ENCODE measurements around the gene SEC23B. TPM values are rescaled to one million over a fixed set of nuclear protein-coding genes. Genes with fewer than 3 reads are reported as not detected.

SEC23B gene
- total and polyA plus RNA-seq, 4 donors = 12.8 to 54.3 (median 34.8) TPM

GRCh38 chr20:18543932-18544331, 36.2 kb downstream of the SEC23B start (continued):
- TF ChIP-seq, protein P1, sequence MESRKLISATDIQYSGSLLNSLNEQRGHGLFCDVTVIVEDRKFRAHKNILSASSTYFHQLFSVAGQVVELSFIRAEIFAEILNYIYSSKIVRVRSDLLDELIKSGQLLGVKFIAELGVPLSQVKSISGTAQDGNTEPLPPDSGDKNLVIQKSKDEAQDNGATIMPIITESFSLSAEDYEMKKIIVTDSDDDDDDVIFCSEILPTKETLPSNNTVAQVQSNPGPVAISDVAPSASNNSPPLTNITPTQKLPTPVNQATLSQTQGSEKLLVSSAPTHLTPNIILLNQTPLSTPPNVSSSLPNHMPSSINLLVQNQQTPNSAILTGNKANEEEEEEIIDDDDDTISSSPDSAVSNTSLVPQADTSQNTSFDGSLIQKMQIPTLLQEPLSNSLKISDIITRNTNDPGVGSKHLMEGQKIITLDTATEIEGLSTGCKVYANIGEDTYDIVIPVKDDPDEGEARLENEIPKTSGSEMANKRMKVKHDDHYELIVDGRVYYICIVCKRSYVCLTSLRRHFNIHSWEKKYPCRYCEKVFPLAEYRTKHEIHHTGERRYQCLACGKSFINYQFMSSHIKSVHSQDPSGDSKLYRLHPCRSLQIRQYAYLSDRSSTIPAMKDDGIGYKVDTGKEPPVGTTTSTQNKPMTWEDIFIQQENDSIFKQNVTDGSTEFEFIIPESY (IDR thresholded peaks at IDR 0.05) = peak; percentile 88
- TF ChIP-seq CTCF (IDR thresholded peaks at IDR 0.05; ENCODE audit: low read depth, low read length, missing input control) = no peak
- TF ChIP-seq RAD21 (IDR thresholded peaks at IDR 0.05) = peak; percentile 55 to 57
- TF ChIP-seq HNF4G (IDR thresholded peaks at IDR 0.05) = peak; percentile 25

DNA sequence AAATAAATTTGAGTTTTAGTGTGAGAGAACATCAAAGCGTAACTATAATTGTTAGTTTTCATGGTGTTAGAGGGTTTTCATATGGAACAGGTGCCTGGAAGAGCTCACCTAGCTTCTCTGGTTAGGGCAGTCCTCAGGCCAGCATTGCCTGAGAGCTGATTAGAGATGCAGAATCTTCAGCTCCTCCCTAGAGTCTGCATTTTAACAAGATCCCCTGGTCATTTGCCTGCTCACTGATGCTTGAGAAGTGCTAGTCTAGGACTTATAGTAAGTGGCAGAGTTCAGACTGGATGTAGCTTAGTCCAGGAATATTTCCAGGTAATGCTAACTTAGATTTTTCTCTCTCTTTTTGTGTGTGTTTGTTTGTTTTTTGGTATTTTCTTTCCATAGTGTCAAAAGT, 37.8 kb downstream of the SEC23B start:
- TF ChIP-seq HNF4A (conservative IDR thresholded peaks at IDR 0.05) (no peak), NR2F2 (IDR thresholded peaks at IDR 0.05) (no peak), RAD21 (IDR thresholded peaks at IDR 0.05) (no peak), SP1 (IDR thresholded peaks at IDR 0.05) (no peak), HNF4G (IDR thresholded peaks at IDR 0.05) (no peak), GABPA (IDR thresholded peaks at IDR 0.05 in 1 of 2, conservative IDR thresholded peaks at IDR 0.05 in 1 of 2) (no peak), FOXA1 (IDR thresholded peaks at IDR 0.05) (no peak), YY1 (IDR thresholded peaks at IDR 0.05) (no peak), EGR1 (IDR thresholded peaks at IDR 0.05; ENCODE audit: low read depth in 2 of 2) (no peak)
- TF ChIP-seq, protein P1 (IDR thresholded peaks at IDR 0.05) = no peak
- no peaks in the 10 kb centered on the region for H3K27me3 ChIP-seq (ENCODE audit: control insufficient read depth in 4 of 4, insufficient read depth in 4 of 4, low read length in 3 of 4)
- H3K9me3 ChIP-seq (ENCODE audit: control insufficient read depth in 4 of 4, low read length in 3 of 4) = no peaks in the 10 kb centered on the region
- no peak for DNase-seq (ENCODE audit: low spot score)
- peaks cover 5 to 19% (median 12%) of the 10 kb centered on the region in 4 donors for H3K4me1 ChIP-seq (ENCODE audit: control insufficient read depth in 4 of 4, insufficient read depth in 4 of 4, low read length in 3 of 4)
- H3K27ac ChIP-seq (ENCODE audit: low read depth in 1 of 2, low read length in 2 of 2) = no peak overlapping the region
- peak overlapping the region in 1 of 2 donors; percentile 24 for H3K9ac ChIP-seq (ENCODE audit: low read depth in 1 of 2, low read length in 2 of 2)
- peaks cover 9 to 54% (median 40%) of the 10 kb centered on the region in 4 donors for H3K36me3 ChIP-seq (ENCODE audit: control insufficient read depth in 4 of 4, insufficient read depth in 3 of 4, low read depth in 1 of 4, low read length in 3 of 4)
- no peak overlapping the region for H3K4me3 ChIP-seq (ENCODE audit: low read depth in 1 of 3, low read length in 3 of 3)
- 100% methylated on average over 1 of the region's 1 CpG for WGBS

GRCh38 chr20:18548465-18548864, 40.7 kb downstream of the SEC23B start:
- peaks cover 5 to 66% (median 51%) of the 10 kb centered on the region in 4 donors for H3K36me3 ChIP-seq (ENCODE audit: control insufficient read depth in 4 of 4, insufficient read depth in 3 of 4, low read depth in 1 of 4, low read length in 3 of 4)

More at GRCh38 chr20:18548465-18548864, 40.7 kb downstream of the SEC23B start:
- no peak overlapping the region for H3K9ac ChIP-seq (ENCODE audit: low read depth in 1 of 2, low read length in 2 of 2)
- H3K4me3 ChIP-seq (ENCODE audit: low read depth in 1 of 3, low read length in 3 of 3) = no peak overlapping the region
- H3K9me3 ChIP-seq (ENCODE audit: control insufficient read depth in 4 of 4, low read length in 3 of 4) = no peaks in the 10 kb centered on the region
- no peaks in the 10 kb centered on the region for H3K27me3 ChIP-seq (ENCODE audit: control insufficient read depth in 4 of 4, insufficient read depth in 4 of 4, low read length in 3 of 4)
- H3K27ac ChIP-seq (ENCODE audit: low read depth in 1 of 2, low read length in 2 of 2) = no peak overlapping the region
- TF ChIP-seq EGR1 (IDR thresholded peaks at IDR 0.05; ENCODE audit: low read depth in 2 of 2) (no peak), JUND (IDR thresholded peaks at IDR 0.05) (no peak), RXRA (IDR thresholded peaks at IDR 0.05) (no peak), CTCF (IDR thresholded peaks at IDR 0.05; ENCODE audit: low read depth, low read length, missing input control) (no peak), YY1 (IDR thresholded peaks at IDR 0.05) (no peak), HNF4G (IDR thresholded peaks at IDR 0.05) (no peak), REST (IDR thresholded peaks at IDR 0.05) (no peak), TAF1 (conservative IDR thresholded peaks at IDR 0.05) (no peak), RAD21 (IDR thresholded peaks at IDR 0.05) (no peak), NR2F2 (IDR thresholded peaks at IDR 0.05) (no peak)
- TF ChIP-seq, protein P2, sequence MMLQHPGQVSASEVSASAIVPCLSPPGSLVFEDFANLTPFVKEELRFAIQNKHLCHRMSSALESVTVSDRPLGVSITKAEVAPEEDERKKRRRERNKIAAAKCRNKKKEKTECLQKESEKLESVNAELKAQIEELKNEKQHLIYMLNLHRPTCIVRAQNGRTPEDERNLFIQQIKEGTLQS (IDR thresholded peaks at IDR 0.05) = no peak
- peaks cover 3 to 13% (median 8%) of the 10 kb centered on the region in 4 donors for H3K4me1 ChIP-seq (ENCODE audit: control insufficient read depth in 4 of 4, insufficient read depth in 4 of 4, low read length in 3 of 4)
- 97% methylated on average over 3 of the region's 3 CpGs for WGBS
- no peak for DNase-seq (ENCODE audit: low spot score)
